B cell (primary cell): Measurements from ENCODE around the gene AHRR. TPM values are rescaled to one million over a fixed set of nuclear protein-coding genes. Genes with fewer than 3 reads are reported as not detected.
"Not testable (repeated sequence)": the region's sequence is repeated elsewhere in the genome, so short reads cannot be mapped to it uniquely, and the experiment has no call there.

Experiments used
- ATAC-seq: fragments of 200-7000 bp; cut with Tn5 transposase; one replicate; pipeline ENCODE4 v1.10.0; 2021; ENCODE audit warnings: low read depth, mild to moderate bottlenecking, moderate number of reproducible peaks, moderate library complexity
- CTCF ChIA-PET: fragments of 350-600 bp; sonication (Branson Sonifier 250); formaldehyde crosslinking; loops from one replicate; lab custom pipeline; 2021; ENCODE audit warnings: antibody characterized with exemption, inconsistent platforms; lab: Charles Lee
- POLR2A ChIA-PET: fragments of 350-600 bp; sonication (Branson Sonifier 250); formaldehyde crosslinking; loops from one replicate; lab custom pipeline; 2021; ENCODE audit warnings: antibody characterized with exemption; lab: Charles Lee
- DNase-seq: peaks from one replicate; pipeline ENCODE4 v3.0.0; 2013
- H2AFZ ChIP-seq: 2 replicates; pipeline ENCODE4 v1.6.1; 2012; ENCODE audit warnings: mild to moderate bottlenecking, low read depth, low read length; ENCODE audit not compliant: insufficient read depth, poor library complexity, severe bottlenecking
- H3K27ac ChIP-seq, 2 donors: 1 replicate in 1 of 2; 2 replicates in 1 of 2; pipeline ENCODE4 v1.5.1; 2012 to 2013; ENCODE audit warnings: low read length in 2 of 2, mild to moderate bottlenecking in 2 of 2, moderate library complexity in 1 of 2
- H3K27me3 ChIP-seq, 4 experiments: fragments of 200-600 bp in 1 of 4; sonication (generic) in 1 of 4; replicated peaks in 1 of 4; 1 replicate in 2 of 4; 2 replicates in 2 of 4; pipeline versions ENCODE4 v1.6.1 to v1.7.0; 2013 to 2016; ENCODE audit warnings: low read length in 3 of 4, mild to moderate bottlenecking in 2 of 4, mixed read lengths in 1 of 4, moderate library complexity in 1 of 4; ENCODE audit not compliant: insufficient read depth in 4 of 4, control insufficient read depth in 3 of 4; ENCODE audit errors: control extremely low read depth in 1 of 4
- H3K36me3 ChIP-seq, 2 experiments: replicated peaks in 1 of 2; 1 replicate in 1 of 2; 2 replicates in 1 of 2; pipeline versions ENCODE4 v1.6.1 to v1.7.1; 2013; ENCODE audit warnings: low read length in 1 of 2; ENCODE audit not compliant: insufficient read depth in 2 of 2, control insufficient read depth in 1 of 2; ENCODE audit errors: control extremely low read depth in 1 of 2, extremely low read depth in 1 of 2
- H3K4me1 ChIP-seq, 2 donors: fragments of 200-600 bp in 1 of 2; sonication (generic) in 1 of 2; 1 replicate in 1 of 2; 2 replicates in 1 of 2; pipeline versions ENCODE4 v1.5.1 to v1.6.1; 2013 to 2017; ENCODE audit warnings: low read length in 2 of 2; ENCODE audit not compliant: control insufficient read depth in 2 of 2, insufficient read depth in 2 of 2
- H3K4me2 ChIP-seq: replicated peaks from 2 replicates; pipeline ENCODE3; 2012; ENCODE audit warnings: mild to moderate bottlenecking, low read depth, low read length; ENCODE audit not compliant: poor library complexity, severe bottlenecking
- H3K4me3 ChIP-seq, 5 experiments: fragments of 200-600 bp in 1 of 5; sonication (generic) in 1 of 5; 1 replicate in 3 of 5; 2 replicates in 2 of 5; pipeline versions ENCODE4 v1.5.1 to v1.7.0; 2011 to 2016; ENCODE audit warnings: low read length in 4 of 5, mild to moderate bottlenecking in 4 of 5, low read depth in 2 of 5, control low read depth in 1 of 5, moderate library complexity in 1 of 5; ENCODE audit not compliant: insufficient read depth in 1 of 5; ENCODE audit errors: control extremely low read depth in 1 of 5, extremely low read depth in 1 of 5
- H3K79me2 ChIP-seq: fragments of 200-600 bp; sonication (generic); one replicate; pipeline ENCODE4 v1.6.0; 2016; ENCODE audit warnings: low read length; ENCODE audit not compliant: control insufficient read depth, insufficient read depth
- H3K9ac ChIP-seq: fragments of 200-600 bp; sonication (generic); 2 replicates; pipeline ENCODE4 v1.6.1; 2017; ENCODE audit warnings: mild to moderate bottlenecking, low read length, moderate library complexity
- H3K9me3 ChIP-seq, 3 donors: one replicate each; pipeline versions ENCODE4 v1.6.1 to v1.7.1; 2013; ENCODE audit warnings: low read length in 2 of 3; ENCODE audit not compliant: control insufficient read depth in 2 of 3, insufficient read depth in 1 of 3; ENCODE audit errors: control extremely low read depth in 1 of 3
- H4K20me1 ChIP-seq: 2 replicates; pipeline ENCODE4 v1.6.0; 2012; ENCODE audit warnings: mild to moderate bottlenecking, low read length; ENCODE audit not compliant: insufficient read depth, control insufficient read depth, poor library complexity, severe bottlenecking
- H3K27ac Mint-ChIP-seq: one replicate; pipeline ENCODE4 v1.8.0; 2021; ENCODE audit warnings: mixed read lengths
- H3K27me3 Mint-ChIP-seq: one replicate; pipeline ENCODE4 v1.8.0; 2021; ENCODE audit warnings: mixed read lengths
- H3K4me1 Mint-ChIP-seq: one replicate; pipeline ENCODE4 v1.8.0; 2021; ENCODE audit warnings: mixed read lengths
- H3K4me3 Mint-ChIP-seq: one replicate; pipeline ENCODE4 v1.8.0; 2021; ENCODE audit warnings: mixed read lengths
- H3K9me3 Mint-ChIP-seq: one replicate; pipeline ENCODE4 v1.8.0; 2022; ENCODE audit warnings: mixed read lengths; ENCODE audit not compliant: insufficient read depth
- EZH2 ChIP-seq: IDR thresholded peaks from 2 replicates; pipeline ENCODE4 v1.6.1; 2012; ENCODE audit warnings: borderline replicate concordance, low read depth, mild to moderate bottlenecking, moderate library complexity, low read length; ENCODE audit not compliant: insufficient read depth, poor library complexity, severe bottlenecking
- WGBS: methylation state at CpG from one replicate; pipeline ENCODE4 v1.1.5; 2013; ENCODE audit warnings: missing lambda C conversion rate; ENCODE audit not compliant: insufficient coverage; 5-methylcytosine and 5-hydroxymethylcytosine counted together
- intact Hi-C: fragments of 100-400 bp; cut with micrococcal nuclease; formaldehyde crosslinking; loops from one replicate; pipeline ENCODE4 v1.10.0; 2022
- polyA plus RNA-seq: library from polyadenylated mRNA; depleted of rRNA; stranded (reverse); fragments of >200 nt; gene quantifications from 2 replicates; pipeline ENCODE4 v1.2.3, GENCODE V29; 2012
- total RNA-seq, 2 donors: library from RNA; stranded (reverse); fragments of 120-200 nt in 1 of 2; gene quantifications; 1 replicate in 1 of 2; 2 replicates in 1 of 2; pipeline versions ENCODE4 v1.2.3 to v1.2.4, GENCODE V29; 2013 to 2022
- TF ChIP-seq, protein P1 (sequence below): fragments of 200-600 bp; IDR thresholded peaks from one replicate; pipeline ENCODE4 v1.8.0; 2022; ENCODE audit warnings: antibody characterized with exemption, mild to moderate bottlenecking

AHRR gene
- total and polyA plus RNA-seq, 2 donors (not counting 1 experiment from before 2014, with no cell fraction given) = 0.13 to 1.7 TPM

DNA sequence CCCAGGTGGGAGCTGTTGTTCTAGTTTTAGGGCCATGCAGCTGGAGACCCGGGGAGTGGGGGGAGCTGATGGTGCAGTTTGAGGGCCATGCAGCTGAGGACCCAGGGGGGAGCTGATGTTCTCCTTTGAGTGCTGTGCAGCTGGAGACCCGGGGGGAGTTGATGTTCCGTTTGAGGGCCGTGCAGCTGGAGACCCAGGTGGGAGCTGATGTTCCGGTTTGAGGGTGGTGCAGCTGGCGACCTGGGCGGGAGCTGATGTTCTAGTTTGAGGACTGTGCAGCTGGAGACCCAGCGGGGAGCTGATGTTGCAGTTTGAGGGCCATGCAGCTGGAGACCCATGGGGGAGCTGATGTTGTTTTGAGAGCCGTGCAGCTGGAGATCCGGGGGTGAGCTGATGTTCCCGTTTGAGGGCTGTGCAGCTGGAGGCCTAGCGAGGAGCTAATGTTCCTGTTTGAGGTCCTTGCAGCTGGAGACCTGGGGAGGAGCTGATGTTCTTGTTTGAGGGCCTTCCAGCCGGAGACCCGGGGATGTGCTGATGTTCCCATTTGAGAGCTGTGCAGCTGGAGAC is 35.4 kb upstream of the AHRR start:
- TF ChIP-seq EZH2 = no peak
- TF ChIP-seq, protein P1, sequence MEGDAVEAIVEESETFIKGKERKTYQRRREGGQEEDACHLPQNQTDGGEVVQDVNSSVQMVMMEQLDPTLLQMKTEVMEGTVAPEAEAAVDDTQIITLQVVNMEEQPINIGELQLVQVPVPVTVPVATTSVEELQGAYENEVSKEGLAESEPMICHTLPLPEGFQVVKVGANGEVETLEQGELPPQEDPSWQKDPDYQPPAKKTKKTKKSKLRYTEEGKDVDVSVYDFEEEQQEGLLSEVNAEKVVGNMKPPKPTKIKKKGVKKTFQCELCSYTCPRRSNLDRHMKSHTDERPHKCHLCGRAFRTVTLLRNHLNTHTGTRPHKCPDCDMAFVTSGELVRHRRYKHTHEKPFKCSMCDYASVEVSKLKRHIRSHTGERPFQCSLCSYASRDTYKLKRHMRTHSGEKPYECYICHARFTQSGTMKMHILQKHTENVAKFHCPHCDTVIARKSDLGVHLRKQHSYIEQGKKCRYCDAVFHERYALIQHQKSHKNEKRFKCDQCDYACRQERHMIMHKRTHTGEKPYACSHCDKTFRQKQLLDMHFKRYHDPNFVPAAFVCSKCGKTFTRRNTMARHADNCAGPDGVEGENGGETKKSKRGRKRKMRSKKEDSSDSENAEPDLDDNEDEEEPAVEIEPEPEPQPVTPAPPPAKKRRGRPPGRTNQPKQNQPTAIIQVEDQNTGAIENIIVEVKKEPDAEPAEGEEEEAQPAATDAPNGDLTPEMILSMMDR = no peak
- Histone ChIP-seq H3K4me3 (no peak overlapping the region), H3K4me2 (no peak overlapping the region), H2AFZ (no peak overlapping the region), H4K20me1 (peaks cover 58% of the 10 kb centered on the region), H3K4me1 (no peaks in the 10 kb centered on the region), H3K9me3 (no peaks in the 10 kb centered on the region), H3K79me2 (peaks cover 59% of the 10 kb centered on the region), H3K27ac (no peak overlapping the region), H3K27me3 (no peaks in the 10 kb centered on the region), H3K9ac (no peak overlapping the region), H3K36me3 (peaks cover 0 to 21% of the 10 kb centered on the region in 2 experiments)
- WGBS = 71% methylated on average over 14 of the region's 14 CpGs
- Mint-ChIP-seq H3K4me1 (peaks cover 37% of the 10 kb centered on the region), H3K9me3 (no peaks in the 10 kb centered on the region), H3K4me3 (no peak overlapping the region), H3K27ac (no peak overlapping the region), H3K27me3 (no peaks in the 10 kb centered on the region)
- DNase-seq (no peak), ATAC-seq (no peak)
- ChIA-PET CTCF (interaction anchor here (0.7 to 1.2 kb wide), 2 partner anchors 11 to 31 kb away, joined by 3 read pairs; no protein-coding TSS in a partner anchor), POLR2A (interaction anchor here (0.6 kb wide), 1 partner anchor 78 kb away, joined by 3 read pairs; no protein-coding TSS in a partner anchor)
- intact Hi-C loops = no loop called here

DNA sequence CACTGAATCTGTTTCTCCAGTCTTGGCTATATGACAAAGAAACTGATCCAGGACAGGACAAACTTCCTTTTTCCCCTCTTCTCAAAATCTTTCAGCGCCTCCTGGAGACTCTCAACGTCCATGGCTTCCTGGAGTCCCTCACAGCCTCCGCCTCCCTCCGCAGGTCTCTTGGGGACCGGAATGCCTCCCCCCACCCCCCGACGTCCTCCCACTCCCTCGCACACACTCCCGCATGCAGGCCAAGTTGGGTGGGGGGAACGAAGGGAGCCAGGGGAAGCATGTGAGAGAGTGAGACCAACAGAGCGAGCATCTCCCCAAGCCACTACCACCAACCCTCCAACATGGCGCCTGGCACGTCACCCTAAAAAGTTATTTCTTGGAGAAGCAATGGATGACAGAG is 31.3 kb upstream of the AHRR start:
- H3K4me1 ChIP-seq, H3K27ac ChIP-seq, H3K9me3 Mint-ChIP-seq, CTCF ChIA-PET, H3K9me3 ChIP-seq, DNase-seq, H3K27me3 ChIP-seq, H3K4me2 ChIP-seq, H3K27me3 Mint-ChIP-seq, POLR2A ChIA-PET, H3K4me3 Mint-ChIP-seq, H3K27ac Mint-ChIP-seq, ATAC-seq, H3K4me3 ChIP-seq, intact Hi-C loops, H3K9ac ChIP-seq, H2AFZ ChIP-seq: not testable (repeated sequence)
- Histone ChIP-seq H3K79me2 (peaks cover 36% of the 10 kb centered on the region), H3K36me3 (peaks cover 0 to 14% of the 10 kb centered on the region in 2 experiments), H4K20me1 (peaks cover 35% of the 10 kb centered on the region)
- WGBS = no CpG with 5 or more reads among the region's 13 CpGs
- H3K4me1 Mint-ChIP-seq = peaks cover 20% of the 10 kb centered on the region

GRCh38 chr5:291345-291744 is 30.2 kb upstream of the AHRR start:
- H3K4me2 ChIP-seq, H3K27ac Mint-ChIP-seq, H3K9me3 ChIP-seq, DNase-seq, H3K27me3 Mint-ChIP-seq, H3K4me3 ChIP-seq, H3K4me3 Mint-ChIP-seq, H3K4me1 ChIP-seq, ATAC-seq, H3K27me3 ChIP-seq, H3K9ac ChIP-seq, CTCF ChIA-PET, POLR2A ChIA-PET, intact Hi-C loops, H3K27ac ChIP-seq, H2AFZ ChIP-seq, H3K9me3 Mint-ChIP-seq: not testable (repeated sequence)
- H3K79me2 ChIP-seq = peaks cover 25% of the 10 kb centered on the region
- H3K36me3 ChIP-seq = peaks cover 0 to 14% of the 10 kb centered on the region in 2 experiments
- peaks cover 24% of the 10 kb centered on the region for H3K4me1 Mint-ChIP-seq
- H4K20me1 ChIP-seq = peaks cover 24% of the 10 kb centered on the region
- 50% methylated on average over 4 of the region's 10 CpGs for WGBS
